ENCODE measurements around the gene RNMT.
A peak's percentile ranks its signal among the peaks of the same experiment; 100 is the strongest.

The RNMT gene

GRCh38 chr18:13810950-13811485 lies 84.5 kb downstream of the RNMT start:
- no peak for DNase-seq

GRCh38 chr18:13811993-13812392 lies 85.5 kb downstream of the RNMT start:
- no peak for DNase-seq

GRCh38 chr18:13813271-13813849 lies 86.9 kb downstream of the RNMT start:
- peak in 47 of 58 donors; percentile 2 to 70 (median 23) for DNase-seq

Measured in anterior cingulate cortex (tissue), 58 donors.